Activated naive CD8-positive, alpha-beta T cell treated with anti-CD3 and anti-CD28 coated beads, Interleukin-2, amount 50 U/mL, for 24 hours (primary cell): ENCODE results near the gene BAHCC1.
"Not testable (repeated sequence)": the region's sequence is repeated elsewhere in the genome, so short reads cannot be mapped to it uniquely, and the experiment has no call there.

Experiments
- ATAC-seq: fragments of 150-1000 bp; cut with Tn5 transposase; one replicate; pipeline ENCODE4 v1.10.0; 2021
- DNase-seq: peaks from one replicate; pipeline ENCODE4 v3.0.0; 2021
- H3K27ac Mint-ChIP-seq: one replicate; pipeline ENCODE4 v1.8.0; 2021; ENCODE audit warnings: mild to moderate bottlenecking, mixed read lengths
- H3K27me3 Mint-ChIP-seq: one replicate; pipeline ENCODE4 v1.8.0; 2021; ENCODE audit warnings: mixed read lengths
- H3K36me3 Mint-ChIP-seq: one replicate; pipeline ENCODE4 v1.8.0; 2021; ENCODE audit warnings: low read depth, mixed read lengths
- H3K4me1 Mint-ChIP-seq: one replicate; pipeline ENCODE4 v1.8.0; 2021; ENCODE audit warnings: mixed read lengths
- H3K4me3 Mint-ChIP-seq: one replicate; pipeline ENCODE4 v1.8.0; 2021; ENCODE audit warnings: mild to moderate bottlenecking, moderate library complexity, mixed read lengths
- H3K9me3 Mint-ChIP-seq: one replicate; pipeline ENCODE4 v1.8.0; 2021; ENCODE audit warnings: mixed read lengths

The BAHCC1 gene

DNA sequence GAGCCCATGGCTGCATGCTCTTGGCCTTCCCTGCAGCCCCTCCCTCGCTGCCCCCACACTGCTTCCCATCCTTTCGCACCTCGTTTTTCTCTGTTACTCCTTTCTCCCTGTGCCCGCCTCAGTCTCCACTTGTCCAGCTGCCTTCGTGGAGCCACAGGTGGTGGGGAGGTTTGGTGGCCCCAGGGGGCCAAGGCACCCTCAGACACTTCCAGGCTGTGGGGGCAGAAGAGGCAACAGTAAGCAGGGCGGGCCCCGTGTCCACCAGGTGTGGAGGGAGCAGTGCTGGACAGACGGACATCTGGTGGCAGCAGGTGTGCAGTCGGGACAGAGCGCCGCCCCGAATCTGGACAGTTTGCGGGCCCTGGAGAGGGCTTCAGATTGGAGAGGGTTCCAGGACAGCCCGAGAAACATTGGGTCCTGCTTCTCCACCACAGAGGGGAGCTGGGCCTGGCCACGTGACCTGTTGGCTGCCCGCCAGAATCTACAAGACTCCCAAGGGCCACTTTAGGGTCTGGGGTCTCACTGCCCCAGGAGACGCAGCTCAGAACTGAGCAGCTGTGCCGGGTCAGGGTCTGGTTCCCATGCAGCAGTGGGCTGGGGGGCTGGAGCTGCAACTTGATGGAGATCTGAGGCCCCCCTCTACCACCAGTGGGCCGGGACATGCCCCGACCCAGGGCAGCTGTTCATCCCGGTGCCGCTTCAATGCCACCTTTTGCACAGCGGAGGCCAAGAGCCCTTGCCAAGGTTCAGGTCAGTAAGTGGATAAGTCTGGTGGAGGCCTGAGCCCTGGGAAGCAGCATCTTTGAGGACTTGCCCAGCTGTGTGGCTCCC lies 22.8 kb downstream of the BAHCC1 start:
- Mint-ChIP-seq H3K4me1 (peaks cover 4% of the 10 kb centered on the region), H3K4me3 (no peak overlapping the region), H3K36me3 (no peaks in the 10 kb centered on the region), H3K27ac (no peak overlapping the region), H3K9me3 (no peaks in the 10 kb centered on the region), H3K27me3 (peaks cover 4% of the 10 kb centered on the region)
- DNase-seq (no peak), ATAC-seq (no peak)

DNA sequence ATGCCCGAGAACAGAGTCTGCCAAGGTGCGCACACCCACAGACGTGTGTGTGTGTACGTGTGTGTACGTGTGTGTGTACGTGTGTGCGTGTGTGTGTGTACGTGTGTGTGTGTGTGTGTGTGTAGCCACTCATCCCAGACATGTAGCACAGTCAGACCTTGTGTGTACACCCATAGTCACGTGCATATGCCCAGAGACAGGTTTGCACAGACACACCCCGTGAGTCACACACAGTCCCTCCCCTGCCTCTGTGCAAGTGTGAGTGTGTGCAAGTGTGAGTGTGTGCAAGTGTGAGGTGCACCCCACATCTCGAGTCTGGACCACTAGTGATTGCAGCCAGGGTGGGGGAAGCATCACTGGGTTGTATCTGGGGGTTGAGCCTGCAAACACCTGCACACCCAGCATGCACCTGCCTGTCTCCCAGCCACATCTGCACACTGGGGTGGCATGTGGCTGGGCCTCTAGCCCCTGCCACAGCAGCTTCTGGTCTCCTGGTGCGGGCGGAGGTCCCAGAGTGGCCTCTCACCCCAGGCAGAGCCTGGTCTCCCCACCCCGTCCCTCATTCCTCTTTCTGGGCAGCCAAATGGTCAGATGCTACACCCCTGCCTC lies 23.6 kb downstream of the BAHCC1 start:
- Mint-ChIP-seq H3K36me3 (no peaks in the 10 kb centered on the region), H3K9me3 (no peaks in the 10 kb centered on the region), H3K27me3 (peaks cover 4% of the 10 kb centered on the region), H3K4me3 (no peak overlapping the region), H3K4me1 (no peaks in the 10 kb centered on the region), H3K27ac (no peak overlapping the region)
- DNase-seq (no peak), ATAC-seq (no peak)

DNA sequence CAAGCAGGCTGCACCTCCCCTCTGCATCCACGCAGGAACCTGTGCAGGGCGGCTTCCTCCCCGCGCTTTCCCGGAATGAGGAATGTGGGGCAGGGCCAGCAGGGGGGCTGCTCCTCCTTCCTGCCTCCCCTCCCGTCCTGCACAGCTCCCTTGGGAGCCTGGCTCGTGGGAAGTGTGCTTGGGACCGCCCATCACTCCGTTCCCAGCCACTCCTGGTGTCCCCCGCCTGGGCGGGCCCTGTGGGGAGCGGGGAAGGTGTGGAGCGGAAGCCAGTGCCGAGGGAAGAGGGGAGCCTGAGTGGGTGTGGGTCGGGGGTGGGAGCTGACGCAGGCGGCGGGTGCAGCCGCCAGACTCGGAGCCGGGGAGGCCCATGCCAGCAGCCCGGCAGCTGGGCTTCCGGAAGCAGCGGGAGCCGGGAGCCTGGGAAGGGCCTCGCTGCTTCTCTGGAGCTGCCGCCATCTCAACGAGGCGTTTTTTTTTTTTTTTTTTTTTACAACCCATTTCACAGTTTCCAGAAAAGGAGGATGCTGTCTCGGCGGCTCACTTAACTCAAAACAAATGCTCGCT lies 24.1 kb downstream of the BAHCC1 start:
- no peaks in the 10 kb centered on the region for H3K36me3 Mint-ChIP-seq
- H3K27me3 Mint-ChIP-seq: peaks cover 4% of the 10 kb centered on the region
- no peak for DNase-seq
- no peaks in the 10 kb centered on the region for H3K9me3 Mint-ChIP-seq
- no peak overlapping the region for H3K27ac Mint-ChIP-seq
- no peaks in the 10 kb centered on the region for H3K4me1 Mint-ChIP-seq
- ATAC-seq: no peak
- no peak overlapping the region for H3K4me3 Mint-ChIP-seq

DNA sequence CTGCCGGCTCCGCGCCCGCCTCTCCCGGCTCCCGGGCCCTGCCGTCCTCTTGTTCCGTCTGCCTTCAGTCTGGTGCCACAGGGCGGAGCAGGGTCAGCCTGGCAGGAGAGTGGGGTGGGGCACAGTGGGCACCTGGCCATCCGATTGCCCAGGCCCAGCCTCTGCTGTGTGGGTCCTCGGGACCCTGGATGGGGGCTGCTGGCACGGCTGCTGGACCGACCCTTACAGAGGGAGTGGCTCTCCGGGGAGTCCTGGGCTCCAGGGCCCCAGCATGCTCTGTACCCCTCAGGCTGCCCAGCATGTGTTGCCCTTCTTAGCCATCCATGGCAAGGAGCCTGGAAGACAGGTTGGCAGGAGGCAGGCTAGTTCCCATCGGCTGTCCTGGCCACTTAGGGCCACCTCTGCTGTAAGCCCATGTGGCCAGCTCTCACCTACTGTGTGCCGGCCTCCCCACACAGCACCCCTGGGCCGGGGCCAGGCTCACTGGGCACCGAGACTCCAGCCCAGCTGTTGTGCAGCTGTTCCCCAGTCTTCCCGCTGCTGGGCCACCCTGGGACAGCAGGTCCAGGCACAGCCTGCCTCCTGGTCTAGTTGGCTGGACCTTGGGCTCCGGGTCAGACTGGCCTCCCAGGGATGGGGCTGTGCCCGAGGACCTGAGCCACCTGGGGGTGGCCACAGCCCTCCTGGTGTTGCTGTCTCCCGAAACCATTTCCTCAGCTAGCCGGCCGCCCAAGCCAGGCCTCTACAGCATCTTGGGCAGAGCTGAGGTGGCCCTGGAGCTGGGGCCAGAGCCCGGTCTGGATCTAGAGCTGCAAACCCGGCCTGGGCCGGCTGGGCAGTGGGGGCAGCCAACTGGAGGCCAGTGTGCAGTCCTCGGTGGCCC lies 24.9 kb downstream of the BAHCC1 start:
- Mint-ChIP-seq H3K9me3 (no peaks in the 10 kb centered on the region), H3K27ac (no peak overlapping the region)
- no peak for ATAC-seq

DNA sequence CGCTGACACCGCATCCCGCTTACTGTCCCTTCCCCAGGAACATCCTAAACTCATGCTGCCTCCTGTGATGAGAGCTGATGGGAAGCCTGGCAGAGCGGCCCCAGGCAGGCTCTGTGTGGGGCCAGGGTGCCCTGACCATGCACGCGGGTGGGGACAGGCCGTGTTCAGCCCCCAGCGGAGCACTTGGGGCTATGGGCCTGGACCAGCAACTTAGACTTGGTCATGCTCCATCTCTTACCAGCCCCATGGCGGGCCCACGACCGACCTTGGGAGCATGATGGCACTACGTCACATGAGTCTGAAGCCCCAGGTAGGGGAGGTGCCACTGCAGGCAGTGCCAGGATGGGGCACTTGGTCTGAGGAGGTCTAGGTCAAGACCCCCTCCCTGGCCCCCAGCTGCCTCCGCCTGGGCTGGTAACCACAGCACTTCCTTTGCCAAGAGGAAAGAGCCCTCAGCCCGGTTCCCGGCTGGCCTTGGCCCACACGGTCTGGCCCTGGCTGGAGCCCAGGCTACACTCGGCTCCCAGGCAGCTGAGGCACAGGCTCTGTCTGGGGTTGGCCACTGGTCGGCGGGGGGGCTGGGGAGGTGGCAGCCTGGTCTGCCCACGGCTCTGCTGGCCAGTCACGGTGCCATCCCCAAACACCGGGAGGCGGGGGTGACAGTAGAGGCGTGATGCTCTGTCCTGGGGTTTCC lies 25.7 kb downstream of the BAHCC1 start:
- no peak overlapping the region for H3K4me3 Mint-ChIP-seq
- ATAC-seq (no peak), DNase-seq (no peak)
- H3K4me1 Mint-ChIP-seq: no peaks in the 10 kb centered on the region
- no peaks in the 10 kb centered on the region for H3K9me3 Mint-ChIP-seq
- no peaks in the 10 kb centered on the region for H3K36me3 Mint-ChIP-seq
- H3K27me3 Mint-ChIP-seq: peaks cover 4% of the 10 kb centered on the region
- H3K27ac Mint-ChIP-seq: no peak overlapping the region

More for the DNA sequence above, 24.9 kb downstream of the BAHCC1 start:
- peaks cover 4% of the 10 kb centered on the region for H3K27me3 Mint-ChIP-seq
- H3K36me3 Mint-ChIP-seq: no peaks in the 10 kb centered on the region
- no peak overlapping the region for H3K4me3 Mint-ChIP-seq
- no peaks in the 10 kb centered on the region for H3K4me1 Mint-ChIP-seq
- DNase-seq: no peak

DNA sequence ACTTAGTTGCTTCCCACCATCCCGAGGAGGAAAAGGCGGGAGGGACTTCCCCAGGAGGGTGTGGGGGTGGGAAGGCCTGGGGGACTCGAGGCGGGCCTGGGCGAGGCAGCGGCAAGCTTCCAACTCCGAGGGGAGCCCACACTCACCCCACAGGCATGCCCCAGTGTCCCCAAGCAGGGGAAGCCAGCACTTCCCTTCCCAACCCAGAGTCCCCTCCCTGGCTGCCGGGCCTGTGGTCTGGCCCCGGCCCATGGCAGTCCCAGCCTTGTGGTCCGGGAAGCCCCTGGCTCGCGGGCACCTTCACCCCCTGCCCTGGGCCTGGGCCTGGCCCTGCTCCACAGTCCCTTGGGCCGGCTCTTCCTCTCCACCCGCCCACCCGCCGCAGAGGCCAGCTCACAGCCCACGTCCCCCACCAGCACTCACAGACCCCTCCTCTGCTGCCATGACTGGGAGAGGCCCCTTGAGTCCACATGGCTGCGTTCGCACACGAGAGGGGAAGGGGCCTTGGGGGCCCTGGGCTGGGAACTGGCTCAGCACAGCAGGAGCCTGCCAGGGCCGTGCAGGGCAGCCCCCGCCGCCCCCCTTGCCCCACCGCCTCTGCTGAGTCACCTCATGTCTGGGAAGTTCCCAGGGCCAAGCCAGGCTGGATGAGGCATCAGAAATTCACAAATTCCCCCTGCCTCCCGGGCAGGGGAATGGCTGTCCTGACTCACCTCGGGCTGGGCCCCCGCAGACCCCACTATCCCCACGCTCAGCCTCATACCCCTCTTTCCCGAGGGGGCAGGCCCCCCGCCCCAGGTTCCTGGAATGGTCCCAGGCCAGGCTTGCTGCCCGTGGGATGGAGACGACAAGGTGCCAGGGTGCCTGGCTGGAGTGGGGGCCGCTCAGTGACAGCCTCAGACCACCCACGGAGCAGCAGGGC lies 27.8 kb downstream of the BAHCC1 start:
- ATAC-seq: no peak

DNA sequence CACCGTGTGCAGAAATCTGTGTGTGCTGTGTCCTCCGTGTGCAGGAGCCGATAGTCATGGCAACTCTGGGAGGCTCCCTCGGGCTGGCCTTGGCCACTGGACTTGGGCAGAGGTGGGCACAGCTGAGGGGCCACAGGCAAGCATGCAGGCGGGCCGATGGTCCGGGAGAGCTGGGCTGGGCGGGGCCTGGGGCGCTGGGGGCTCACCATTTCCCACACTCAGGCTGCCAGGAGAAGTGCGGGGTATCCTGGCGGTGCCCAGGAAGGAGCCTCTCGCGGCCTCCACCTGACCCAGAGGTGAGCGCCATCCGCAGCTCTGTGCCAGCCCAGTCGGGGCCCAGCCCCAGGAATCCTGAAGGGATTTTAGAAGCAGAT lies 28.4 kb downstream of the BAHCC1 start:
- no peak overlapping the region for H3K27ac Mint-ChIP-seq

More for the DNA sequence above, 27.8 kb downstream of the BAHCC1 start:
- no peak overlapping the region for H3K27ac Mint-ChIP-seq
- no peaks in the 10 kb centered on the region for H3K36me3 Mint-ChIP-seq
- H3K27me3 Mint-ChIP-seq: peaks cover 12% of the 10 kb centered on the region
- no peak overlapping the region for H3K4me3 Mint-ChIP-seq
- H3K9me3 Mint-ChIP-seq: no peaks in the 10 kb centered on the region
- no peak for DNase-seq
- no peaks in the 10 kb centered on the region for H3K4me1 Mint-ChIP-seq

DNA sequence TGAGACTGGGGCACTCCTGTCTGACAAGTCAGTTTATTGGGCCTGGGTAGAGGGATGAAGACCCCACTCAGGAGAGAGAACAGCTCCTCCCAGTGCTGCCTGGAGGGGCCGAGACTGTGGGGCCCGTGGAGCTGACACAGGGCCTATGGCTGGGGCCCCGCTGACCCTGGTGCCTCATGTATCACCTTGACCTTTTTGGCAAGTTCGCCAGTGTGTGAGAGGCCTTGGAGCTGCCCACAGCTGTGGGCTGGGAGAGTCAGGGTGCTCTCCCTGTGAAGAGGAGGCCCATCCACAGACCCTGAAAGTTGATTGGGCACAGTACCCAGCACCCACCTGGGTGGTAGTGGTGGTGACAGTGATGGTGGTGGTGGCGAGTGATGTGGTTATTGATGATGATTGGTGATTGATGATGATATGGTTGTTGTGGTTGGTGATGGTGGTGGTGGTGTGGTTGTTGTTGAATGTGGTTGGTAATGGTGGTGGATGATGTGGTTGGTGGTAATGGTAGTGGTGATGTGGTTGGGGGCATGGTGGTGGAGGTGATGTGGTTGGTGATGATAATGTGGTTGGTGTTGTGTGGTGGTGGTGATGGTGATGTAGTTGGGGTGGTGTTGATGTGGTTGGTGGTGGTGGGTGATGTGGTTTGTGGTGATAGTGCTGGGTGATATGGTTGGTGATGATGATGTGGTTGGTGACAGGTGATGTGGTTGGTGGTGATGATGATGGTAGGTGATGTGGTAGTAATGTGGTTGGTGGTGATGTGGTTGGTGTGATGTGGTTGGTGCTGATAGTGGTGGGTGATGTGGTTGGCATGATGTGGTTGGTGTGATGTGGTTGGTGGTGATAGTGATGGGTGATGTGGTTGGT lies 29.1 kb downstream of the BAHCC1 start:
- ATAC-seq (no peak), DNase-seq (no peak)
- H3K36me3 Mint-ChIP-seq: no peaks in the 10 kb centered on the region
- no peak overlapping the region for H3K27ac Mint-ChIP-seq
- peaks cover 17% of the 10 kb centered on the region for H3K27me3 Mint-ChIP-seq
- peaks cover 3% of the 10 kb centered on the region for H3K4me1 Mint-ChIP-seq
- H3K4me3 Mint-ChIP-seq: no peak overlapping the region
- no peaks in the 10 kb centered on the region for H3K9me3 Mint-ChIP-seq

More for the DNA sequence above, 28.4 kb downstream of the BAHCC1 start:
- no peak overlapping the region for H3K4me3 Mint-ChIP-seq
- peaks cover 15% of the 10 kb centered on the region for H3K27me3 Mint-ChIP-seq
- peaks cover under 1% of the 10 kb centered on the region for H3K4me1 Mint-ChIP-seq
- no peak for ATAC-seq
- no peaks in the 10 kb centered on the region for H3K36me3 Mint-ChIP-seq
- no peaks in the 10 kb centered on the region for H3K9me3 Mint-ChIP-seq
- no peak for DNase-seq

DNA sequence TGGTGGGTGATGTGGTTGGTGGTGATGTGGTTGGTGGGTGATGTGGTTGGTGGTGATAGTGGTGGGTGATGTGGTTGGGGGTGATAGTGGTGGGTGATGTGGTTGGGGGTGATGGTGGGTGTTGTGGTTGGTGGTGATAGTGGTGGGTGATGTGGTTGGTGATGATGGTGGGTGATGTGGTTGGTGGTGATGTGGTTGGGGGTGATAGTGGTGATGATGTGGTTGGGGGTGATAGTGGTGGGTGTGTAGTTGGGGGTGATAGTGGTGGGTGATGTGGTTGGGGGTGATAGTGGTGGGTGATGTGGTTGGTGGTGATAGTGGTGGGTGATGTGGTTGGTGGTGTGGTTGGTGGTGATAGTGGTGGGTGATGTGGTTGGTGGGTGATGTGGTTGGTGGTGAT lies 29.8 kb downstream of the BAHCC1 start:
- DNase-seq, H3K4me3 Mint-ChIP-seq, H3K36me3 Mint-ChIP-seq, ATAC-seq, H3K9me3 Mint-ChIP-seq, H3K4me1 Mint-ChIP-seq, H3K27ac Mint-ChIP-seq: not testable (repeated sequence)
- peaks cover 15% of the 10 kb centered on the region for H3K27me3 Mint-ChIP-seq

DNA sequence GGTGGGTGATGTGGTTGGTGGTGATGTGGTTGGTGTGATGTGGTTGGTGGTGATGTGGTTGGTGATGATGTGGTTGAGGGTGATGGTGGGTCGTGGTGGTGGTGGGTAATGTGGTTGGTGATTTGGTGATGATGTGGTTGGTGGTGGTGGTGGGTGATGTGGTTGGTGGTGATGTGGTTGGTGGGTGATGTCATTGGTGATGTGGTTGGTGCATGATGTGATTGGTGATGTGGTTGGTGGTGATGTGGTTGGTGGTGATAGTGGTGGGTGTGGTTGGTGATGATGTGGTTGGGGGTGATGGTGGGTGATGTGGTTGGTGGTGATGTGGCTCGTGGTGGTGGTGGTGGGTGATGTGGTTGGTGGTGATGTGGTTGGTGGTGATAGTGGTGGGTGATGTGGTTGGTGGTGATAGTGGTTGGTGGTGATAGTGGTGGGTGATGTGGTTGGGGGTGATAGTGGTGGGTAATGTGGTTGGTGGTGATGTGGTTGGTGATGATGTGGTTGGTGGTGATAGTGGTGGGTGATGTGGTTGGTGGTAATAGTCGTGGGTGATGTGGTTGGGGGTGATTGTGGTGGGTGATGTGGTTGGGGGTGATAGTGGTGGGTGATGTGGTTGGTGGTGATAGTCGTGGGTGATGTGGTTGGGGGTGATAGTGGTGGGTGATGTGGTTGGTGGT lies 30.6 kb downstream of the BAHCC1 start:
- H3K36me3 Mint-ChIP-seq, H3K4me3 Mint-ChIP-seq, DNase-seq, ATAC-seq, H3K27ac Mint-ChIP-seq, H3K4me1 Mint-ChIP-seq, H3K9me3 Mint-ChIP-seq: not testable (repeated sequence)
- H3K27me3 Mint-ChIP-seq: peaks cover 20% of the 10 kb centered on the region

DNA sequence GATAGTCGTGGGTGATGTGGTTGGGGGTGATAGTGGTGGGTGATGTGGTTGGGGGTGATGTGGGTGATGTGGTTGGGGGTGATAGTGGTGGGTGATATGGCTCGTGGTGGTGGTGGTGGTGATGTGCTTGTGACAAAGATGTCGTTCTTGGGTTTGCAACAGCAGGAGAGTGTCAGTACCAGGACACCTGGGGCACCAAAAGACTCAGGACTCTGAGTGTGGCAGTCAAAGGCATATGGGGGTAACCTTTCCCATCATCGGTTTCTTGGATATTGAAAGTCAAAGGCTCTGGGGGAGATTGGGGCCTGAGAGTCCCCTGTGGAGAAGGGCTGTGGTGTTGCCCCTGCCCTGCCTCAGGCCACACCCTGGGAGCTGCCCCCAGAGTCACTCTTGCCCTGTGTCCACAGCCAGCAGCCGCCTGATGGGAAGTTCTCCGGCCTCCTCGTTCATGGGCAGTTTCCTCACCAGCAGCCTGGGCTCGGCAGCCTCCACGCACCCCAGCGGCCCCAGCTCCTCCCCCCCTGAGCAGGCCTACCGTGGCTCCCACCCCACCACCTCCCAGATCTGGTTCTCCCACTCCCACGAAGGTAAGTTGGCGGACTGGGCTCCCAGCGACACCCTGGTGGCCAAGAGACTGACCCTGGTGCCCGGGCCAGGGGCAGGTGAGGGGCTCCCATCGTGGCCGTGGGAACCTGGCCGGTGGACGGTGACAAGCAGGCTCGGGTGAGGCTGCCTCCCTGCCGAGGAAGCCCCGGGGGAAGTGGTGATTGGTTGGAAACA lies 31.3 kb downstream of the BAHCC1 start:
- peaks cover 3% of the 10 kb centered on the region for H3K4me1 Mint-ChIP-seq
- no peaks in the 10 kb centered on the region for H3K9me3 Mint-ChIP-seq
- peaks cover 21% of the 10 kb centered on the region for H3K27me3 Mint-ChIP-seq
- DNase-seq (no peak), ATAC-seq (no peak)
- no peaks in the 10 kb centered on the region for H3K36me3 Mint-ChIP-seq
- H3K27ac Mint-ChIP-seq: no peak overlapping the region
- H3K4me3 Mint-ChIP-seq: no peak overlapping the region
